ENCODE results near the gene DCTN1. TPM values are rescaled to one million over a fixed set of nuclear protein-coding genes. Genes with fewer than 3 reads are reported as not detected.

Gene DCTN1
- total and polyA plus RNA-seq, 2 donors (not counting 1 experiment from before 2014, with no cell fraction given), result 46.7 to 143 TPM

DNA sequence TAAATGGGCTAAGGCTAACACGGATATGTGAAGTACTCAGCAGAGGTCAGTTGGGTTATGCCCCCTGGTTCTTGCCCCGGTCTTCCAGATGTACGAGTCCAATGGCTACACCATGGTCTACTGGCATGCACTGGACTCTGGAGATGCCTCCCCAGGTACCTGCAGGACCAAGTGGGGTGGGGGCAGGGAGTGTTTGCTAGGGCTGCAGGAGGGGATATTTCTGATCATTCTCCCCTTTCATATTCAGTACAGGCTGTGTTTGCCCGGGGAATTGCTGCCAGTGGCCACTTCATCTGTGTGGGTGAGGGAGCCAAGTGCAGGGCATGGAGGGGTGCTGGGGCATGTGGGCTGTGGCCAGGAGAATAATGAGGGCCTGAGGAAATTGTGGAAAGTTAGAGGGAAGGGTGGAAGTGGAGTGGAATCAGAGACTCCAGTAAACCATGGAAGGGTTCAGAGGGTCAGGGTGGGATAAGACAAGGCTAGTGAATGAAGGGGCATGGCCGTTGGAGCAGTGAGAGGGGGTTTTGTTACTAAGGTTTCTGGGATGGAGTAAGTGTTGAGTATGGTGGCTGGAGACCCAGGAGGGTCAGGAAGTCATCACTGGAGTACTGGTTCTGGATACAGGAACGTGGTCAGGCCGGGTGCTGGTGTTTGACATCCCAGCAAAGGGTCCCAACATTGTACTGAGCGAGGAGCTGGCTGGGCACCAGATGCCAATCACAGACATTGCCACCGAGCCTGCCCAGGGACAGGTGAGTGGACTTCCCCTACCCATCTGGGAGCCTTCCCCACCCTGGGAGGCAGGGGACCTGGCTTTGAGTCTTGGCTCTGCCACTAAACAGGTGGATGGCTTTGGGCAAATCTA is 43.4 kb upstream of the DCTN1 start:
- Histone ChIP-seq H3K4me1 (ENCODE audit: control insufficient read depth in 2 of 2, insufficient read depth in 2 of 2, low read length in 2 of 2) (peaks cover 22 to 31% of the 10 kb centered on the region in 2 donors), H2AFZ (ENCODE audit: insufficient read depth, low read depth, low read length, poor library complexity, severe bottlenecking) (no peak overlapping the region), H3K9me3 (ENCODE audit: control extremely low read depth in 1 of 3, control insufficient read depth in 2 of 3, insufficient read depth in 1 of 3, low read length in 2 of 3) (no peaks in the 10 kb centered on the region), H3K4me3 (ENCODE audit: control extremely low read depth in 1 of 5, extremely low read depth in 1 of 5, insufficient read depth in 1 of 5, low read depth in 2 of 5, low read length in 4 of 5) (no peak overlapping the region), H3K27me3 (replicated peaks in 1 of 4; ENCODE audit: control extremely low read depth in 1 of 4, control insufficient read depth in 3 of 4, insufficient read depth in 4 of 4, low read length in 3 of 4) (no peaks in the 10 kb centered on the region), H3K9ac (ENCODE audit: low read length) (no peak overlapping the region), H3K79me2 (ENCODE audit: control insufficient read depth, insufficient read depth, low read length) (no peaks in the 10 kb centered on the region), H3K4me2 (replicated peaks; ENCODE audit: low read depth, low read length, poor library complexity, severe bottlenecking) (no peak overlapping the region), H3K36me3 (replicated peaks in 1 of 2; ENCODE audit: control extremely low read depth in 1 of 2, control insufficient read depth in 1 of 2, extremely low read depth in 1 of 2, insufficient read depth in 2 of 2, low read length in 1 of 2) (peaks cover 0 to 11% of the 10 kb centered on the region in 2 experiments), H3K27ac (ENCODE audit: low read length in 2 of 2) (no peak overlapping the region), H4K20me1 (ENCODE audit: control insufficient read depth, insufficient read depth, low read length, poor library complexity, severe bottlenecking) (no peaks in the 10 kb centered on the region)
- 92% methylated on average over 6 of the region's 9 CpGs for WGBS (ENCODE audit: insufficient coverage)
- intact Hi-C loops (cut with micrococcal nuclease), result no loop called here
- no peak for ATAC-seq (ENCODE audit: low read depth)
- Mint-ChIP-seq H3K27me3 (no peaks in the 10 kb centered on the region), H3K9me3 (ENCODE audit: insufficient read depth) (no peaks in the 10 kb centered on the region), H3K27ac (no peak overlapping the region), H3K4me3 (peak overlapping the region; percentile 98), H3K4me1 (peaks cover 32% of the 10 kb centered on the region)
- no peak for DNase-seq
- TF ChIP-seq, protein P1, sequence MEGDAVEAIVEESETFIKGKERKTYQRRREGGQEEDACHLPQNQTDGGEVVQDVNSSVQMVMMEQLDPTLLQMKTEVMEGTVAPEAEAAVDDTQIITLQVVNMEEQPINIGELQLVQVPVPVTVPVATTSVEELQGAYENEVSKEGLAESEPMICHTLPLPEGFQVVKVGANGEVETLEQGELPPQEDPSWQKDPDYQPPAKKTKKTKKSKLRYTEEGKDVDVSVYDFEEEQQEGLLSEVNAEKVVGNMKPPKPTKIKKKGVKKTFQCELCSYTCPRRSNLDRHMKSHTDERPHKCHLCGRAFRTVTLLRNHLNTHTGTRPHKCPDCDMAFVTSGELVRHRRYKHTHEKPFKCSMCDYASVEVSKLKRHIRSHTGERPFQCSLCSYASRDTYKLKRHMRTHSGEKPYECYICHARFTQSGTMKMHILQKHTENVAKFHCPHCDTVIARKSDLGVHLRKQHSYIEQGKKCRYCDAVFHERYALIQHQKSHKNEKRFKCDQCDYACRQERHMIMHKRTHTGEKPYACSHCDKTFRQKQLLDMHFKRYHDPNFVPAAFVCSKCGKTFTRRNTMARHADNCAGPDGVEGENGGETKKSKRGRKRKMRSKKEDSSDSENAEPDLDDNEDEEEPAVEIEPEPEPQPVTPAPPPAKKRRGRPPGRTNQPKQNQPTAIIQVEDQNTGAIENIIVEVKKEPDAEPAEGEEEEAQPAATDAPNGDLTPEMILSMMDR (IDR thresholded peaks at IDR 0.05), result no peak
- TF ChIP-seq EZH2 (IDR thresholded peaks at IDR 0.05; ENCODE audit: borderline replicate concordance, insufficient read depth, low read depth, low read length, poor library complexity, severe bottlenecking), result no peak
- ChIA-PET CTCF (no interaction called here), POLR2A (no interaction called here)

All from B cell (primary cell).